Endothelial cell of umbilical vein (primary cell): ENCODE data around the gene SCLY. TPM values are rescaled to one million over a fixed set of nuclear protein-coding genes. Genes with fewer than 3 reads are reported as not detected.

Experiments
- BruUV-seq: library from RNA; stranded (reverse); fragments of 400-500 nt; replicated peaks from 2 replicates; lab custom pipeline; 2021; lab: Mats Ljungman, UMichigan
- CTCF ChIA-PET: fragments of 300-600, 350-600 bp; sonication (Branson Sonifier 250); formaldehyde crosslinking; loops from one replicate; lab custom pipeline; 2021; ENCODE audit warnings: antibody characterized with exemption, inconsistent platforms; lab: Charles Lee
- POLR2A ChIA-PET: fragments of 300-600, 350-600 bp; sonication (Branson Sonifier 250); formaldehyde crosslinking; loops from one replicate; lab custom pipeline; 2021; ENCODE audit warnings: antibody characterized with exemption, inconsistent platforms; lab: Charles Lee
- DNase-seq: peaks from one replicate; pipeline ENCODE4 v3.0.0-alpha.2; 2011; ENCODE audit warnings: low read depth, low spot score
- FAIRE-seq: peaks from 2 replicates; lab custom pipeline; 2011; peaks lifted over from hg19 to GRCh38; lab: Jason Lieb, UNC
- H2AFZ ChIP-seq: 2 replicates; pipeline ENCODE4 v1.6.0; 2012; ENCODE audit warnings: low read depth, low read length, control low read depth, inconsistent platforms
- H3K27ac ChIP-seq: 2 replicates; pipeline ENCODE4 v1.5.1; 2011; ENCODE audit warnings: low read depth, mild to moderate bottlenecking, control low read depth, low read length, moderate library complexity; ENCODE audit not compliant: insufficient read depth
- H3K27me3 ChIP-seq, 2 experiments: 2 replicates each; pipeline versions ENCODE4 v1.6.0 to v1.6.1; 2011; ENCODE audit warnings: low read length in 2 of 2, mixed read lengths in 1 of 2; ENCODE audit not compliant: control insufficient read depth in 2 of 2, insufficient read depth in 2 of 2
- H3K36me3 ChIP-seq, 2 experiments: 2 replicates in 1 of 2; 3 replicates in 1 of 2; pipeline ENCODE4 v1.5.1; 2011; ENCODE audit warnings: low read length in 2 of 2, mild to moderate bottlenecking in 1 of 2, moderate library complexity in 1 of 2; ENCODE audit not compliant: control insufficient read depth in 2 of 2, insufficient read depth in 2 of 2; ENCODE audit errors: extremely low read depth in 1 of 2
- H3K4me1 ChIP-seq: 3 replicates; pipeline ENCODE4 v1.5.1; 2011; ENCODE audit warnings: mild to moderate bottlenecking, low read length; ENCODE audit not compliant: control insufficient read depth, insufficient read depth; ENCODE audit errors: extremely low read depth
- H3K4me2 ChIP-seq: 2 replicates; pipeline ENCODE4 v1.6.1; 2011; ENCODE audit warnings: low read length, control low read depth, mixed read lengths; ENCODE audit not compliant: insufficient read depth
- H3K4me3 ChIP-seq, 3 experiments: fragments of 200-600 bp in 1 of 3; sonication (generic), shearing (Covaris generic) in 1 of 3; replicated peaks in 1 of 3; 2 replicates each; pipeline ENCODE4 v1.5.1; 2011 to 2016; ENCODE audit warnings: control low read depth in 3 of 3, low read length in 3 of 3, mild to moderate bottlenecking in 2 of 3, inconsistent platforms in 1 of 3, low read depth in 1 of 3, moderate library complexity in 1 of 3; ENCODE audit not compliant: insufficient read depth in 1 of 3
- H3K79me2 ChIP-seq: 2 replicates; pipeline ENCODE4 v1.6.0; 2012; ENCODE audit warnings: low read length, inconsistent platforms; ENCODE audit not compliant: control insufficient read depth, insufficient read depth
- H3K9ac ChIP-seq: replicated peaks from 2 replicates; pipeline ENCODE3; 2011; ENCODE audit warnings: low read length, control low read depth; ENCODE audit not compliant: insufficient read depth; ENCODE audit errors: extremely low read depth
- H3K9me1 ChIP-seq: replicated peaks from 3 replicates; pipeline ENCODE4 v1.6.0; 2011; ENCODE audit warnings: mild to moderate bottlenecking, low read length; ENCODE audit not compliant: control insufficient read depth, insufficient read depth; ENCODE audit errors: extremely low read depth
- H3K9me3 ChIP-seq: replicated peaks from 2 replicates; pipeline ENCODE4 v1.5.1; 2012; ENCODE audit warnings: low read length, inconsistent platforms; ENCODE audit not compliant: control insufficient read depth, insufficient read depth
- H4K20me1 ChIP-seq: replicated peaks from 2 replicates; pipeline ENCODE3; 2011; ENCODE audit warnings: mild to moderate bottlenecking, low read length; ENCODE audit not compliant: control insufficient read depth, insufficient read depth; ENCODE audit errors: extremely low read depth
- EZH2 ChIP-seq: IDR thresholded peaks from 2 replicates; pipeline ENCODE4 v1.6.1; 2012; ENCODE audit warnings: borderline replicate concordance, low read depth, mild to moderate bottlenecking, moderate library complexity, low read length, inconsistent platforms; ENCODE audit not compliant: severe bottlenecking
- FOS ChIP-seq: IDR thresholded peaks from 2 replicates; pipeline ENCODE4 v1.6.1; 2011; ENCODE audit warnings: mild to moderate bottlenecking, low read length, moderate library complexity, borderline replicate concordance; ENCODE audit not compliant: insufficient read depth
- GATA2 ChIP-seq: IDR thresholded peaks from 2 replicates; pipeline ENCODE4 v1.7.0; 2011; ENCODE audit warnings: low read depth, mild to moderate bottlenecking, moderate library complexity, mixed read lengths, low read length; ENCODE audit not compliant: insufficient read length, insufficient read depth
- JUN ChIP-seq: IDR thresholded peaks from 2 replicates; pipeline ENCODE4 v1.6.1; 2011; ENCODE audit warnings: borderline replicate concordance, low read depth; ENCODE audit not compliant: insufficient read length, insufficient read depth
- MYC ChIP-seq: IDR thresholded peaks from one replicate; pipeline ENCODE4 v1.6.1; 2011; ENCODE audit warnings: mild to moderate bottlenecking, low read depth, low read length
- POLR2A ChIP-seq: IDR thresholded peaks from 2 replicates; pipeline ENCODE4 v1.6.1; 2012; ENCODE audit warnings: low read depth, mild to moderate bottlenecking, control low read depth, low read length
- POLR2AphosphoS5 ChIP-seq: IDR thresholded peaks from 2 replicates; pipeline ENCODE4 v1.6.1; 2012; ENCODE audit warnings: low read depth, mild to moderate bottlenecking, control low read depth, low read length, moderate library complexity; ENCODE audit not compliant: insufficient read depth
- dilution Hi-C: fragments of 300-500 bp; cut with MboI; formaldehyde crosslinking; loops from one replicate; pipeline ENCODE4 v1.15.0; 2019; ENCODE audit warnings: low sequenced_read_pairs; ENCODE audit not compliant: extremely low pct_ligation_motif_present
- intact Hi-C: fragments of 100-400 bp; cut with micrococcal nuclease; formaldehyde crosslinking; loops from one replicate; pipeline ENCODE4 v1.10.0; 2022
- polyA plus RNA-seq, 4 experiments: library from polyadenylated mRNA; depleted of rRNA in 3 of 4; stranded (reverse) in 3 of 4; unstranded in 1 of 4; fragments of >200 nt; gene quantifications; 2 replicates each; pipeline versions ENCODE4 v1.2.1 to v1.2.3, GENCODE V29; 2011 to 2012; ENCODE audit warnings: missing spikeins in 1 of 4
- total RNA-seq: library from RNA; stranded (reverse); gene quantifications from 2 replicates; pipeline ENCODE4 v1.2.3, GENCODE V29; 2021
- TF ChIP-seq, protein P1 (sequence below), 2 donors: IDR thresholded peaks; 1 replicate in 1 of 2; 2 replicates in 1 of 2; pipeline ENCODE4 v1.5.1; 2011; ENCODE audit warnings: low read length in 2 of 2, mild to moderate bottlenecking in 2 of 2, moderate library complexity in 2 of 2, control low read depth in 1 of 2, inconsistent platforms in 1 of 2, low read depth in 1 of 2; ENCODE audit not compliant: insufficient read depth in 1 of 2; ENCODE audit errors: extremely low read depth in 1 of 2
- TF ChIP-seq, protein P2 (sequence below): IDR thresholded peaks from 2 replicates; pipeline ENCODE4 v1.6.1; 2011; ENCODE audit not compliant: insufficient read depth, insufficient read length

The SCLY gene
- total and polyA plus RNA-seq, 2 donors (not counting 3 experiments of a cell fraction or from before 2014, with no cell fraction given): 22.6 to 32.7 TPM

DNA sequence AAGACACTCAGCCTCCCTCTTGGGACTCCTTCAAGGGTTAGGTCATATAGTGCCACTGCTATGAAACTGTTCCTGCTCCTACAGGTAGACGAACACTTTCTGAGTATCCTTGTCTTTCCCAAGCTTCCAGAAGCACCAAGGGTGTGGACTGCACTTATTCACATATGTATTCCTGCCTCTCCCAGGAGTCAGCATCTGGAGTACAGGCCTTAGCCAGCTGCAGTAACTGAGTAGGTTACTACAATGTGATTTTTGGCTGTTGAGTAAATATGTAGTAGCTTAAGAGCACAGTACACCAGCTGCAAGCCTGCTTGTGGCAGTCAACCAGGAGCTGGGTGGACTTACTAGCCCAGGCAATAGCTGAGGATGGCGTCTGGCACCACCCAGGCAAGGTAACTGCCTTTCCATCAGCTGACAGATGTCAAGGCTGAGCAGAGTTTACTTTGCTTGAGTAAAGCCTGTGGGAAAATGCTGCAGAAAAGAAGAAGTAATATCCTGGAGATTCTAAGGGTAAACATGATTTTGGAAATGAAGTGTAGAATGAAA is 14.0 kb upstream of the SCLY start:
- TF ChIP-seq, protein P1, sequence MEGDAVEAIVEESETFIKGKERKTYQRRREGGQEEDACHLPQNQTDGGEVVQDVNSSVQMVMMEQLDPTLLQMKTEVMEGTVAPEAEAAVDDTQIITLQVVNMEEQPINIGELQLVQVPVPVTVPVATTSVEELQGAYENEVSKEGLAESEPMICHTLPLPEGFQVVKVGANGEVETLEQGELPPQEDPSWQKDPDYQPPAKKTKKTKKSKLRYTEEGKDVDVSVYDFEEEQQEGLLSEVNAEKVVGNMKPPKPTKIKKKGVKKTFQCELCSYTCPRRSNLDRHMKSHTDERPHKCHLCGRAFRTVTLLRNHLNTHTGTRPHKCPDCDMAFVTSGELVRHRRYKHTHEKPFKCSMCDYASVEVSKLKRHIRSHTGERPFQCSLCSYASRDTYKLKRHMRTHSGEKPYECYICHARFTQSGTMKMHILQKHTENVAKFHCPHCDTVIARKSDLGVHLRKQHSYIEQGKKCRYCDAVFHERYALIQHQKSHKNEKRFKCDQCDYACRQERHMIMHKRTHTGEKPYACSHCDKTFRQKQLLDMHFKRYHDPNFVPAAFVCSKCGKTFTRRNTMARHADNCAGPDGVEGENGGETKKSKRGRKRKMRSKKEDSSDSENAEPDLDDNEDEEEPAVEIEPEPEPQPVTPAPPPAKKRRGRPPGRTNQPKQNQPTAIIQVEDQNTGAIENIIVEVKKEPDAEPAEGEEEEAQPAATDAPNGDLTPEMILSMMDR (IDR thresholded peaks at IDR 0.05; ENCODE audit: extremely low read depth in 1 of 2, insufficient read depth in 1 of 2, low read depth in 1 of 2, low read length in 2 of 2): no peak
- TF ChIP-seq JUN: no peak
- no peak for TF ChIP-seq POLR2AphosphoS5
- TF ChIP-seq GATA2: no peak
- TF ChIP-seq POLR2A: no peak
- TF ChIP-seq MYC: no peak
- no peak for TF ChIP-seq FOS
- TF ChIP-seq EZH2: no peak
- TF ChIP-seq, protein P2, sequence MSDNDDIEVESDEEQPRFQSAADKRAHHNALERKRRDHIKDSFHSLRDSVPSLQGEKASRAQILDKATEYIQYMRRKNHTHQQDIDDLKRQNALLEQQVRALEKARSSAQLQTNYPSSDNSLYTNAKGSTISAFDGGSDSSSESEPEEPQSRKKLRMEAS: no peak
- Histone ChIP-seq H3K79me2 (no peaks in the 10 kb centered on the region), H3K4me2 (no peak overlapping the region), H4K20me1 (no peaks in the 10 kb centered on the region), H2AFZ (no peak overlapping the region), H3K4me3 (no peak overlapping the region), H3K9ac (no peak overlapping the region), H3K27ac (no peak overlapping the region), H3K4me1 (no peaks in the 10 kb centered on the region), H3K9me3 (no peaks in the 10 kb centered on the region), H3K27me3 (no peaks in the 10 kb centered on the region), H3K36me3 (peaks cover 0 to 5% of the 10 kb centered on the region in 2 experiments), H3K9me1 (no peaks in the 10 kb centered on the region)
- DNase-seq (no peak), FAIRE-seq (no peak)
- BruUV-seq: no TSS peak
- dilution Hi-C loops: no loop called here
- intact Hi-C loops: no loop called here
- POLR2A ChIA-PET: no interaction called here
- CTCF ChIA-PET: no interaction called here
